H1 (cell line): ENCODE results near the gene REPS1.

Experiments used
- CBX8 ChIP-seq: fragments of 300-800, 300-1000 bp; sonication (generic); IDR thresholded peaks from 2 replicates; pipeline ENCODE4 v1.7.1; 2016; ENCODE audit warnings: low read depth, low read length, borderline replicate concordance
- CTCF ChIP-seq, 3 experiments: IDR thresholded peaks; 1 replicate in 2 of 3; 2 replicates in 1 of 3; pipeline versions ENCODE4 v1.5.1 to v1.6.1; 2011; ENCODE audit warnings: low read length in 3 of 3, mild to moderate bottlenecking in 3 of 3, inconsistent platforms in 2 of 3, low read depth in 1 of 3, moderate library complexity in 1 of 3; ENCODE audit not compliant: insufficient read depth in 1 of 3; ENCODE audit errors: control extremely low read depth in 1 of 3
- EZH2 ChIP-seq: fragments of 200-600 bp; sonication (generic); IDR thresholded peaks from 2 replicates; pipeline ENCODE4 v1.7.1; 2012; ENCODE audit warnings: low read depth, mild to moderate bottlenecking, moderate library complexity, low read length, inconsistent platforms; ENCODE audit not compliant: severe bottlenecking
- JUND ChIP-seq: IDR thresholded peaks from 2 replicates; pipeline ENCODE4 v1.6.1; 2011; ENCODE audit warnings: mild to moderate bottlenecking, improper control_type of control experiment, low read length
- SIN3A ChIP-seq, 2 experiments: IDR thresholded peaks in 1 of 2; conservative IDR thresholded peaks in 1 of 2; 2 replicates each; pipeline ENCODE4 v1.6.1; 2011 to 2012; ENCODE audit warnings: low read length in 2 of 2, improper control_type of control experiment in 1 of 2, low read depth in 1 of 2, mild to moderate bottlenecking in 1 of 2
- USF2 ChIP-seq: IDR thresholded peaks from 2 replicates; pipeline ENCODE4 v1.6.1; 2011; ENCODE audit warnings: low read length, improper control_type of control experiment

GRCh38 chr6:139029470-139030227 is 41.6 kb upstream of the REPS1 start:
- TF ChIP-seq EZH2 = no peak
- TF ChIP-seq USF2 = no peak
- no peak for TF ChIP-seq JUND
- no peak for TF ChIP-seq CTCF (IDR thresholded peaks at IDR 0.05; ENCODE audit: control extremely low read depth in 1 of 3, insufficient read depth in 1 of 3, low read depth in 1 of 3, low read length in 3 of 3)
- peak in 1 of 2 experiments; percentile 65; a peak in 1 of 4 replicates for TF ChIP-seq SIN3A (conservative IDR thresholded peaks at IDR 0.05 in 1 of 2, IDR thresholded peaks at IDR 0.05 in 1 of 2; ENCODE audit: low read depth in 1 of 2, low read length in 2 of 2)
- TF ChIP-seq CBX8 = no peak
